ENCODE results near the gene LMX1B.

LMX1B gene

GRCh38 chr9:126678989-126679388 is 65.3 kb downstream of the LMX1B start:
- TF ChIP-seq SIN3A (IDR thresholded peaks at IDR 0.05; ENCODE audit: borderline replicate concordance, insufficient read depth, low read length) (no peak), REST (IDR thresholded peaks at IDR 0.05; ENCODE audit: insufficient read depth in 1 of 2, low read depth in 2 of 2, low read length in 2 of 2) (no peak), POLR2AphosphoS5 (IDR thresholded peaks at IDR 0.05; ENCODE audit: low read depth, low read length) (no peak), FOXP2 (optimal IDR thresholded peaks at IDR 0.05; ENCODE audit: borderline replicate concordance, extremely low read depth, extremely low read length, insufficient read depth) (no peak), TAF1 (IDR thresholded peaks at IDR 0.05; ENCODE audit: borderline replicate concordance, insufficient read depth, low read length) (no peak)

- TF ChIP-seq TAF1 (IDR thresholded peaks at IDR 0.05; ENCODE audit: borderline replicate concordance, insufficient read depth, low read length): no peak
- TF ChIP-seq SIN3A (IDR thresholded peaks at IDR 0.05; ENCODE audit: borderline replicate concordance, insufficient read depth, low read length): no peak
- no peak for TF ChIP-seq POLR2AphosphoS5 (IDR thresholded peaks at IDR 0.05; ENCODE audit: low read depth, low read length)
- TF ChIP-seq FOXP2 (optimal IDR thresholded peaks at IDR 0.05; ENCODE audit: borderline replicate concordance, extremely low read depth, extremely low read length, insufficient read depth): no peak
- no peak for TF ChIP-seq REST (IDR thresholded peaks at IDR 0.05; ENCODE audit: insufficient read depth in 1 of 2, low read depth in 2 of 2, low read length in 2 of 2)
These were observed 67.6 kb downstream of the LMX1B start for GRCh38 chr9:126681336-126681735.

GRCh38 chr9:126682113-126682810 is 68.5 kb downstream of the LMX1B start:
- no peak for TF ChIP-seq SIN3A (IDR thresholded peaks at IDR 0.05; ENCODE audit: borderline replicate concordance, insufficient read depth, low read length)
- no peak for TF ChIP-seq TAF1 (IDR thresholded peaks at IDR 0.05; ENCODE audit: borderline replicate concordance, insufficient read depth, low read length)
- TF ChIP-seq FOXP2 (optimal IDR thresholded peaks at IDR 0.05; ENCODE audit: borderline replicate concordance, extremely low read depth, extremely low read length, insufficient read depth): no peak
- TF ChIP-seq REST (IDR thresholded peaks at IDR 0.05; ENCODE audit: insufficient read depth in 1 of 2, low read depth in 2 of 2, low read length in 2 of 2): no peak
- no peak for TF ChIP-seq POLR2AphosphoS5 (IDR thresholded peaks at IDR 0.05; ENCODE audit: low read depth, low read length)

- TF ChIP-seq POLR2AphosphoS5 (IDR thresholded peaks at IDR 0.05; ENCODE audit: low read depth, low read length): no peak
- TF ChIP-seq REST (IDR thresholded peaks at IDR 0.05; ENCODE audit: insufficient read depth in 1 of 2, low read depth in 2 of 2, low read length in 2 of 2): no peak
These were observed 69.4 kb downstream of the LMX1B start for GRCh38 chr9:126682928-126683697.

Measured in PFSK-1 (cell line).